ENCODE measurements around the gene FEM1C. TPM values are rescaled to one million over a fixed set of nuclear protein-coding genes. Genes with fewer than 3 reads are reported as not detected.

FEM1C gene
- total RNA-seq, 1 experiment from 2014 or later = 27.5 TPM

GRCh38 chr5:115579216-115579615 is 34.6 kb upstream of the FEM1C start:
- Histone ChIP-seq H3K4me3 (replicated peaks in 1 of 2; ENCODE audit: low read depth in 1 of 2, low read length in 2 of 2) (no peak overlapping the region), H3K9me2 (ENCODE audit: insufficient read depth) (no peaks in the 10 kb centered on the region), H3K9ac (ENCODE audit: low read length) (no peak overlapping the region), H3K79me2 (ENCODE audit: insufficient read depth, low read length) (peaks cover 6% of the 10 kb centered on the region; the same call in 1 of the 2 replicates), H3K27ac (ENCODE audit: low read depth, low read length) (no peak overlapping the region), H3K36me3 (ENCODE audit: control insufficient read depth in 1 of 2, insufficient read depth in 2 of 2, low read length in 2 of 2) (no peaks in the 10 kb centered on the region), H3K4me2 (ENCODE audit: low read length) (no peak overlapping the region), H3K9me3 (ENCODE audit: control insufficient read depth in 1 of 2, insufficient read depth in 1 of 2, low read depth in 1 of 2, low read length in 2 of 2) (no peaks in the 10 kb centered on the region), H3K4me1 (ENCODE audit: control insufficient read depth in 1 of 2, insufficient read depth in 2 of 2, low read length in 2 of 2) (peaks cover 0 to 25% of the 10 kb centered on the region in 2 experiments; a peak in 3 of 4 replicates), H2AFZ (ENCODE audit: low read depth, low read length, poor library complexity, severe bottlenecking) (no peak overlapping the region), H4K20me1 (ENCODE audit: insufficient read depth) (no peaks in the 10 kb centered on the region), H3K27me3 (ENCODE audit: insufficient read depth, low read length) (no peaks in the 10 kb centered on the region)
- POLR2A ChIA-PET = no interaction called here
- CTCF ChIA-PET = no interaction called here
- TF ChIP-seq FOSL1 (IDR thresholded peaks at IDR 0.05; ENCODE audit: low read depth) (no peak), ZFX (IDR thresholded peaks at IDR 0.05) (no peak), SP1 (IDR thresholded peaks at IDR 0.05; ENCODE audit: low read depth) (no peak), JUND (IDR thresholded peaks at IDR 0.05) (no peak), CEBPB (IDR thresholded peaks at IDR 0.05; ENCODE audit: low read depth) (no peak), POLR2A (IDR thresholded peaks at IDR 0.05; ENCODE audit: borderline replicate concordance, extremely low read depth, insufficient read depth, insufficient read length) (no peak), ZBTB33 (IDR thresholded peaks at IDR 0.05; ENCODE audit: extremely low read depth, insufficient replicate concordance, low read length) (no peak), ZNF274 (IDR thresholded peaks at IDR 0.05; ENCODE audit: low read depth, low read length) (no peak), SIN3A (IDR thresholded peaks at IDR 0.05; ENCODE audit: low read depth) (no peak), POLR2AphosphoS5 (IDR thresholded peaks at IDR 0.05; ENCODE audit: low read depth, low read length) (no peak), ELF1 (IDR thresholded peaks at IDR 0.05; ENCODE audit: borderline replicate concordance, low read depth) (no peak), EZH2phosphoT487 (IDR thresholded peaks at IDR 0.05; ENCODE audit: borderline replicate concordance) (no peak), TCF7L2 (IDR thresholded peaks at IDR 0.05; ENCODE audit: borderline replicate concordance, extremely low read depth, insufficient read depth, insufficient read length) (no peak), MAX (IDR thresholded peaks at IDR 0.05) (no peak), SRF (IDR thresholded peaks at IDR 0.05; ENCODE audit: low read depth) (no peak)
- no TSS peak for BruUV-seq (replicated peaks)
- intact Hi-C loops (cut with micrococcal nuclease) = no loop called here
- RAD21 ChIA-PET (ENCODE audit: low non-redundant PET in 1 of 2, low total read pairs in 2 of 2, uncharacterized antibody in 2 of 2, unreplicated experiment in 2 of 2) = no interaction called here
- DNase-seq (ENCODE audit: low read depth, low spot score) = no peak
- ATAC-seq = no peak

All from HCT116 (cell line).